Activated T-cell treated with anti-CD3 and anti-CD28 coated beads, Interleukin-2, amount 50 U/mL, for 24 hours (primary cell): ENCODE measurements around the gene RBMS1.
A peak's percentile ranks its signal among the peaks of the same experiment; 100 is the strongest.

ENCODE experiments used
- DNase-seq: peaks from one replicate; pipeline ENCODE4 v3.0.0-alpha.2; 2020
- H3K27ac Mint-ChIP-seq: 2 replicates; pipeline ENCODE4 v1.8.0; 2020; ENCODE audit warnings: mild to moderate bottlenecking, mixed read lengths
- H3K27me3 Mint-ChIP-seq: 2 replicates; pipeline ENCODE4 v1.8.0; 2020; ENCODE audit warnings: mixed read lengths
- H3K36me3 Mint-ChIP-seq: 2 replicates; pipeline ENCODE4 v1.8.0; 2020; ENCODE audit warnings: low read depth, mixed read lengths
- H3K4me1 Mint-ChIP-seq: 2 replicates; pipeline ENCODE4 v1.8.0; 2020; ENCODE audit warnings: low read depth, mixed read lengths
- H3K4me3 Mint-ChIP-seq: 2 replicates; pipeline ENCODE4 v1.8.0; 2020; ENCODE audit warnings: mild to moderate bottlenecking, moderate library complexity, mixed read lengths
- H3K9me3 Mint-ChIP-seq: 2 replicates; pipeline ENCODE4 v1.8.0; 2020; ENCODE audit warnings: mixed read lengths

The RBMS1 gene

DNA sequence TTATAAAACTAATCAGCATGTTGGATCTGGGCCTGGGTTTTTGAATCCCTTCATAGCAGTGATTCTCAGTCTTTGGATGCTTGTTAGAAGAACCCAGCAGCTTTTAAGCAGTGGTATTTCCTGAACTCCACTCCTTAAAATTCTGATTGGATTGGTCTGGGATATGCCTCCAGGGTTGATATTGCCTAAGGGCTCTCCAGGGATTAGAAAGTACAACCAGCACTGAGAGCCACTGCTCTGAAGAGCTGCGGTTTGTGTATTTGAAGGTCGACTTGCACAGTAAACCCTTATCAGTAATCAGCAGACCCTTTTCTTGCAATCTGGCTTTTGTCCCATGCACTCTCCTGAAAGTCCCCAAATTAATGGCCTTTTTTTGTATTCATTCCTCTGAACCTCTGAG, 17.0 kb upstream of the RBMS1 start:
- no peaks in the 10 kb centered on the region for H3K9me3 Mint-ChIP-seq
- DNase-seq: no peak
- H3K27me3 Mint-ChIP-seq: no peaks in the 10 kb centered on the region
- H3K36me3 Mint-ChIP-seq: no peaks in the 10 kb centered on the region
- H3K4me3 Mint-ChIP-seq: no peak overlapping the region
- H3K27ac Mint-ChIP-seq: no peak overlapping the region
- peaks cover 37% of the 10 kb centered on the region for H3K4me1 Mint-ChIP-seq

DNA sequence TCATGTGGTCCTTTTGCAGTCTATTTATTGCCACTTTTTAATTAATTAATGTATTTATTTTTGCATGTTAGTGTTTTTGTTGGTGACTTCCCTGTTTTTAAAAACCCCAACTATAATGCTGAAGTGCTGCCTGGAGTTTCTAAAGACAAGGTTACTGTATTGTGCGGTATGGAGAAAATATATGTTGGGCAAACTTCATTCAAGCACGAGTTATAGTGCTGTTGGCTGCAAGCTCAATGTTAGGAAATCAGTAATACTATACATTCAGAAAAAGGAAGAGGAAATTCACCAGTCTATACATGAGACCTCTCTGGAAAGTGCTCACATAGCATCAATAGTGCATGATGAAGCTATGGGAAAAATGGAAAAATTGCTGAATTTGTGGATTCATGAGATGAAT, 15.4 kb upstream of the RBMS1 start:
- Mint-ChIP-seq H3K36me3 (no peaks in the 10 kb centered on the region), H3K4me3 (no peak overlapping the region), H3K27ac (no peak overlapping the region), H3K4me1 (peaks cover 28% of the 10 kb centered on the region), H3K9me3 (no peaks in the 10 kb centered on the region), H3K27me3 (no peaks in the 10 kb centered on the region)
- DNase-seq: no peak

DNA sequence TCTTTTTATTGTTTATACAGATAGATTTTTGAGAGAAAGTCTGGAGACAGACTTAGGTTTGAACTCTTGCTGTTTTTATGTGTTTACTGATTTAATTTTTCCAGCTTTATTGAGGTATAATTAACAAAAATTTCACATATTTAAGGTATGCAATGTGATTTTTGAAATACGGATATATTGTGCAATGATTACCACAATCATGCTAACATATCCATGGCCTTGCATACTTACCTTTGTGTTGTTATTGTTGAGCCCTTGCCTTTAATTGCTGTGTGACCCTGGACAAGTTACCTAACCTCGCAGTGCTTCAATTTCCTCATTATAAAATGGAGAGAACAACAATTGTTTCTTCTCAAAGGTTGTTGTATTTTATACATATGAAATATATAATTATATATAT, 13.9 kb upstream of the RBMS1 start:
- no peak for DNase-seq
- peaks cover 27% of the 10 kb centered on the region for H3K4me1 Mint-ChIP-seq
- no peak overlapping the region for H3K4me3 Mint-ChIP-seq
- no peaks in the 10 kb centered on the region for H3K36me3 Mint-ChIP-seq
- H3K27me3 Mint-ChIP-seq: no peaks in the 10 kb centered on the region
- H3K27ac Mint-ChIP-seq: no peak overlapping the region
- H3K9me3 Mint-ChIP-seq: no peaks in the 10 kb centered on the region

DNA sequence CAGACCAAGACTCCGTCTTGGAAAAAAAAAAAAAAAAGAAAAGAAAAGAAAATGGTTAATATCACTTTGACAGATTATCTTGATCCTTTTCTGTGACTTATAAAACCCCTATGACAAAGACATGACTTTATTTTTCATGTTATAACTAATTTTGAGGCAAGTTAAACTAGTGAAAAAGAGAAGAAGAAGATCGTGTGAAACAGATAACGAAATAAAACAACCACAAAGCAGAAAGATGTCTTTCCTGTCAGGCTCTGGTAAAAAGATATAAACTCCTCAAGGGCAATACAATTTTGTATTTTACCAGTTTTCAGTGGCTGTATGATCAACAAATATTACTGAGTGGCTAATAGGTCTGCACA, 13.4 kb upstream of the RBMS1 start:
- DNase-seq: no peak
- Mint-ChIP-seq H3K4me1 (peaks cover 22% of the 10 kb centered on the region), H3K4me3 (peak overlapping the region; percentile 15), H3K27me3 (no peaks in the 10 kb centered on the region), H3K36me3 (no peaks in the 10 kb centered on the region), H3K27ac (peak overlapping the region; percentile 82), H3K9me3 (no peaks in the 10 kb centered on the region)

DNA sequence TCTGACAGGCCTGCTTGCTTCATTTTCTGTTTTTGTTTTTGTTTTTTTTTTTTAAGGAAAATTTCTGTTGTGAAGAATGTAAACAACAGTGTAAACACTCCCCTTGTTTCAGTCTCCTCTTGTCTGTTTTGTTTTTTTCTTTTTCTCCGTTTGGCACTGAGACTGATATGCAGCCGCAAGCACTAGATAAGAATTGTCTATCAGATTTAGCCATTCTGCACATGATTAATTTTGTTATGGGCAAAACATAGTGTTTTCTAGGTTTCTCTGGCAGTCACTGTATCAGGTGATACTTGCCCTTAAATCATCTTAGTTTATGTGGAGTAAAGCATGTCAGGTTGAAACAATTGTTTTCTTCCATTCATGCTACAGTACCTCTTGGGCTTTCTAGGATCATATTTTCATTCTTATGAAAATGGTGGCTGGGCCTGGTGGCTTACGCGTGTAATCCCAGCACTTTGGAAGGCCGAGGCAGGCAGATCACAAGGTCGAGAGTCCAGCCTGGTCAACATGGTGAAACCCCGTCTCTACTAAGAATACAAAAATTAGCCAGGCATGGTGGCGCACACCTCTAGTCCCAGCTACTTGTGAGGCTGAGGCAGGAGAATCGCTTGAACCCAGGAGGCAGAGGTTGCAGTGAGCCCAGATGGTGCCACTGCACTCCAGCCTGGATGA, 12.9 kb upstream of the RBMS1 start:
- Mint-ChIP-seq H3K27ac (peak overlapping the region; percentile 82), H3K4me3 (peak overlapping the region; percentile 15), H3K4me1 (peaks cover 24% of the 10 kb centered on the region), H3K9me3 (no peaks in the 10 kb centered on the region), H3K27me3 (no peaks in the 10 kb centered on the region), H3K36me3 (no peaks in the 10 kb centered on the region)
- DNase-seq: no peak

DNA sequence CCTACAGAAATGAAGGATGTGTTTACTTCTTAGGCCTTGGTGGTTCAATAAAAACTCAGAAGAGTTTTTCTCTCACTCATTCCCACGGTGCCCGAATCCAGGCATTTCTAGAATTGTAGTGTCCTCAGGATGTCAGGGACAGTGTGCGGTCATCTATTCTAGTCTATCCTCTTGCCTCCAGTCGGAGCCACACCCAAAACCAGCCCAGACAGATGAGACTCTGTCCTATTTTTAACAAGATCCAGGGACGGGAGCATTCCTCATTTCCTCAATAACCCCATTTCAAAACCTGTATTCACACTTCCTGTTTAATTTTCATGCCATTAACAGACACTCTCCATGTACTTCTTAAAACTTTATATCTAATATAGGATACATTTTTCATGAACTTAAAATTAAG, 11.6 kb upstream of the RBMS1 start:
- H3K27me3 Mint-ChIP-seq: no peaks in the 10 kb centered on the region
- H3K4me3 Mint-ChIP-seq: no peak overlapping the region
- DNase-seq: no peak
- H3K36me3 Mint-ChIP-seq: no peaks in the 10 kb centered on the region
- no peaks in the 10 kb centered on the region for H3K9me3 Mint-ChIP-seq
- no peak overlapping the region for H3K27ac Mint-ChIP-seq
- peaks cover 27% of the 10 kb centered on the region for H3K4me1 Mint-ChIP-seq

DNA sequence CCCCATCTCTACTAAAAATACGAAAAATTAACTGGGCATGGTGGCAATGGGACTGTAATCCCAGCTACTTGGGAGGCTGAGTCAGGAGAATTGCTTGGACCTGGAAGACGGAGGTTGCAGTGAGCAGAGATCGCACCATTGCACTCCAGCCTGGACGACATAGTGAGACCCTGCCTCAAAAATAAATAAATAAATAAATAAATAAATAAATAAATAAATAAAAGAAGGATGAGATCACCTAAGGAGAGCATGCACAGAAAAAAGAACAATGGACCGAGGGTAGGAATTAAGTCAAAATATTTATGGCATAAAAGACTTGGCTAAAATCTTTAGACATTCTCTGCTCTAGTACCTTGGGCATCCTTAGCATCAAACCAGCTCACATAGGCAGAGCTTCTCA, 8.9 kb upstream of the RBMS1 start:
- H3K4me3 Mint-ChIP-seq: no peak overlapping the region
- H3K27ac Mint-ChIP-seq: no peak overlapping the region
- no peaks in the 10 kb centered on the region for H3K9me3 Mint-ChIP-seq
- H3K27me3 Mint-ChIP-seq: no peaks in the 10 kb centered on the region
- H3K4me1 Mint-ChIP-seq: peaks cover 24% of the 10 kb centered on the region
- H3K36me3 Mint-ChIP-seq: no peaks in the 10 kb centered on the region
- no peak for DNase-seq

DNA sequence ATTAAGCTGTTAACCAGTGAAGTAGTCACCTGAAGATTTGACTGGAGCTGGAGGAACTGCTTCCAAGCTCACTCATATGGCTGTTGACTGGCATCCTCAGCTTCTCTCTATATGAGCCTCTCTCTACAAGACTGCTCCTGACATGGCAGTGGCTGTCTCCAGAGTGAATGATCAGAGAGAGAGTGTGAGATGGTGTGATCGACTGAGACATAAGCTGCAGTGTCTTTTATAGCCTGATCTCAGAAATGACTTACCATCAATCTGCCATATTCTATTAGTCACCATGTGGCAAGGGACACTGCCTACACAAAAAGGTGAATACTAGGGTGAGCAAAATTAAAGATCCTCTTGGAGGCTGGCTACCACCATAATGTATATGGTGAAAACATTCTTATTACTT, 7.8 kb upstream of the RBMS1 start:
- no peak for DNase-seq
- Mint-ChIP-seq H3K9me3 (no peaks in the 10 kb centered on the region), H3K27me3 (no peaks in the 10 kb centered on the region), H3K27ac (no peak overlapping the region), H3K4me1 (peaks cover 17% of the 10 kb centered on the region), H3K4me3 (no peak overlapping the region), H3K36me3 (no peaks in the 10 kb centered on the region)

DNA sequence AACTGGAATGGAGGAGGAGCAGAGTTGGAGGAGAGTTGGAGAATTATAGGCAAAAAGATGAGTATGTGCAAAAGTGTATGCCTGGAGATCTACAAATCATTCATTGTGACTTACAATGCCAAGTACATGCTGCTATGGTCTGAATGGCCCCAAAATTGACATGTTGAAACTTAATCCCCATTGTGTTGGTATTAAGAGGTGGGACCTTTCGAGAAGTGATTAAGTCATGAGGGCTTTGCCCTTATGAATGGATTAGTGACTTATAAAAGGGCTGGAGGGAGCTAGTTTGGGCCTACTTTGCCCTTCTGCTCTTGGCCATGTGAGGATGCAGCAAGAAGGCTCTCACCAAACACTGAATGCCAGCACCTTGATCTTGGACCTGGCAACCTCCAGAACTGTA, 6.3 kb upstream of the RBMS1 start:
- Mint-ChIP-seq H3K36me3 (no peaks in the 10 kb centered on the region), H3K9me3 (no peaks in the 10 kb centered on the region), H3K4me1 (peaks cover 23% of the 10 kb centered on the region), H3K4me3 (no peak overlapping the region), H3K27ac (no peak overlapping the region), H3K27me3 (no peaks in the 10 kb centered on the region)
- DNase-seq: no peak

DNA sequence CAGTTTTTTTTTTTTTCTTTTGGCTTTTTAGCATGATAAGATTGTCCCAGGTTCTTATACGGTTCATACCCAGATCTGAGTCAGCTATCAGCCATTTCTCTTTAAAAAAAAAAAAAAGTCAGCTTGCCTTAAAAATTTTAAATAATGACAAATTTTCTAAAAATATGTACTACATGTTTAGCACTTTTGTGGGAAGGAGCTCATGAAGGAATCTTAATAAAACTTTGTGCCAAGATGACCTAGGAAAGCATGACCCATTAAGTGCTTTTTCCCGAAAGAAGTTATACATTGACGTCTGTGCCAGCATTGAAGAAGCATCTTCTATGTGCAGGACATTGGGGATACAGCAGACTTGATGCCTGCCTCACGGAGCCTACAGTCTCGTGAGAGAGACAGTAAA, 4.5 kb upstream of the RBMS1 start:
- H3K27ac Mint-ChIP-seq: no peak overlapping the region
- no peaks in the 10 kb centered on the region for H3K9me3 Mint-ChIP-seq
- no peak for DNase-seq
- H3K36me3 Mint-ChIP-seq: peaks cover 1% of the 10 kb centered on the region
- H3K27me3 Mint-ChIP-seq: no peaks in the 10 kb centered on the region
- H3K4me1 Mint-ChIP-seq: peaks cover 28% of the 10 kb centered on the region
- no peak overlapping the region for H3K4me3 Mint-ChIP-seq

DNA sequence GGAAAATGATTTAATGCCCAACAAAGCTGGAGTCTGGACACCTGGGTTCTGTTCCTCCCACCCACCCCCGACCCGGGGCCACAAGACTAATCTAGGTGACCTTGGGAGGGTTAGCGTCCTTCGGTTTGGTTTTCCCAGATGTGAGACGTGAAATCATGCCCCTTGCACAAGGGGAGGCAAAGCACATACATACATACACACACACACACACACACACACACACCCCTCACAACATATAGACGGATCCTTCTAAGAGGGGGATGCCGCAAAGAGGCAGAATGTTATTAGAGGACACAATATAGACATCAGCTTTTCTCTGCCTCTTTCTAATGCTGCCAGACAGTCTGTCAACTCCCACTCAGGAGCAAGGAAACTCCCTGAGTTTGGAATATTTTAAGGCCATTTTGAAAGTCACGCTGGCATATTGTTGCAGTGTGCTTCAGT, 616 bp upstream of the RBMS1 start:
- Mint-ChIP-seq H3K36me3 (peaks cover 7% of the 10 kb centered on the region), H3K9me3 (no peaks in the 10 kb centered on the region), H3K4me1 (peaks cover 51% of the 10 kb centered on the region), H3K27me3 (no peaks in the 10 kb centered on the region), H3K4me3 (peak overlapping the region; percentile 90), H3K27ac (peak overlapping the region; percentile 55)
- DNase-seq: no peak

DNA sequence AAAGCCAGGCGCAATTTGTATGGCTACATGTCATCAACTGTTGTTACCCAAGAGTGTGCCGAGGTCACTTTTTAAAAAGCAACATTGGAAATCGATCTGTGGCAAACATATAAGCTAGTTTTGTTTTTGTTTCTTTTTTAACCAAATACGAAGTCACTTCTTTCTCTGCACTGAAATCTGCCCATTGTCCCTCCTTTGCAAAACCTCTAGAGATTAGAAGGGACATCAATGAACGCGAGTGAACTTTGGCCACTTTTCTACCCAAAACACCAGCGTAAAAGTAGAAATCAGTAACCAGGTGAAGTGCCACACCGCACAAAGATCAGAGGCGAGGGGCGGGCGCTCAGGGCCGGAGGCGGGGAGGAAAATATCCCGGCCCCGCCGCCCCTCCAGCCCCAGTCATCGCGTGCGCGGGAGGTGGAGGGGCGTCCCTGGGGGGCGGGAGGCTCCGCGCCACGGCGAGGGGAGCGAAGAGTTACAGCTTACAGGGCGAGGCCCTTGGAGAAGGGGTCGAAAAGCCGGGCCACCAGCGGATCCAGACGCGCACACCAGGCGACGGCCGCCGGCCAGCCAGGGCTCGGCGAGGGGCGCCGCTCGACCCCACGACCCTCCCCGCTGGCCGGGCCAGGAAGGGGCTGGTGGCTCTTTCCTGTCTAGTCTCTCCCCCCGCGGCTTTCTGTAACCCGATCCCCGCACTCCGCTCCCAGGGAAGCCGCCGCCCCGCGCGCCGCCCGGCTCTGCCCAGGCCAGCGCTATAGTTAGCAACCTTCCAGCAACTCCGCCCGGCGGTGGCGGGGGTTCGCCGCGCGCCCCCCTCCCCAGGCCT, 993 bp downstream of the RBMS1 start:
- DNase-seq: peak; percentile 74
- Mint-ChIP-seq H3K9me3 (no peaks in the 10 kb centered on the region), H3K36me3 (peaks cover 7% of the 10 kb centered on the region), H3K4me1 (peaks cover 65% of the 10 kb centered on the region), H3K4me3 (peak overlapping the region; percentile 90), H3K27ac (peak overlapping the region; percentile 93), H3K27me3 (no peaks in the 10 kb centered on the region)

DNA sequence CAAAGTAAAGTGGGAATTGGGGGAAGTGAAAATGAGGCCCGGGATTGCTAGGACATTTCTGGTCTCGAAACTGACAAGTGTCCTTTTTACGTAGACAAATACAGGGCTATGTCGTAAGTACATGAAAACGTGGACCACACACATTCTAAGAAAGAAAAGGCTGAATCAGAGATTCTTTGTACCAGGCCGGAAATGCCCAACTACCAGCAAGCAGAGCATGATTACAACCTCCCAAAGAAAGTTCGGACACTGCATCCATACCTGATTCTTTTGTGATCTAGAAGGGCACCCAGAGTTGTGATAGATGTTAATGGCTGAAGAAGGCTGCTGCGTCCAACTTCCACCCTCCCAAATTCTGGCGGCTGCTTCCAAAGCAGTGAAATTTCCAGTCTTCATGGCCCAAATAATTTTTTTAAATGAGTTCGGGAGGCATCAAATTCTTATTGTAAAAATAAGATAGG, 1.7 kb downstream of the RBMS1 start:
- Mint-ChIP-seq H3K9me3 (no peaks in the 10 kb centered on the region), H3K36me3 (peaks cover 7% of the 10 kb centered on the region), H3K27me3 (no peaks in the 10 kb centered on the region), H3K4me1 (peaks cover 70% of the 10 kb centered on the region), H3K27ac (peak overlapping the region; percentile 93), H3K4me3 (peak overlapping the region; percentile 90)
- DNase-seq: no peak

DNA sequence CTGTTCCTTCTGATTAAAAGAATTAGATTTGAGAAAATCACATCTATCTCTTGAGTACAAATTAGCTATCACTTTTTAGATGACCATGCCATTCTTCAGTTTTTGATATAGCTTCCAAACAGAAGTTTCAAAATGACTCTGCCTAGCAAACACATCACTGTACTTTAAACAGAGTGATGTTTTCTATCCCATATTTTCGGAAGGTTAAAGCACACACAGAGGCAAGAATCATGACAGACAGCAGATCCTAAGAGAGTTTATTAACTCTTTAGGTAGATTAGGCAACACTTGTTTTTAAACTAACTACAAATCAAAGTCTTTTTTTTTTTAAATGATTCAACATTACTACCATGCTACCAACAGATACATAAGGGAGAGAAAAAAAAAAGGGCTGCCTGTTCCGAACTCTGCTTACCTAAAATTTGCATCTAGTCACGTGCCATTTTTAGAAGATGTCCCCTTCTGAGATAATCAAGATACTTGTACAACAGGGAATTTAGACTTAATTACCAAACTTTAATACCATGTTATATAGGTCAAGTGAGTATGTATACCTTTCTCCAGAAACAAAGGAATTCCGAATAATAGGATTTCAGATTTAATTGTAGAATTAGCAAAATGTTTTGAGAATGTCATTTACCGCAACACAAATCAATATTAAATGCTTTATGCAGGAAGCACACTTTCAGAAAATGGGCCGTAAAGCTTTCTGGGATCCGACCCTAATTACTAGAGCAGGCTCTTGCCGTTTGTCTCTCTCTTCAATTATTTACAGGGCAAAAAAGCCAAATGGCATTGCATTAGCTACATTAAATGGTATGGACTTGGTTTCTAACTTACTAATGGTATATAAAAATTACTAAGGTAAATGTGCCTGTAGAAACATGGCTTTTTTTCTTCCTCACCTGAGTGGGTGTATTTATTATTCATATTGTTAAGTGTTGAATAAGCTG, 2.6 kb downstream of the RBMS1 start:
- no peak for DNase-seq
- Mint-ChIP-seq H3K4me3 (peak overlapping the region; percentile 90), H3K27ac (peak overlapping the region; percentile 93), H3K36me3 (peaks cover 7% of the 10 kb centered on the region), H3K27me3 (no peaks in the 10 kb centered on the region), H3K9me3 (no peaks in the 10 kb centered on the region), H3K4me1 (peaks cover 73% of the 10 kb centered on the region)
